H9 (cell line): Measurements from ENCODE around the gene SECTM1. TPM values are rescaled to one million over a fixed set of nuclear protein-coding genes. Genes with fewer than 3 reads are reported as not detected.

Experiments
- DNase-seq: peaks from one replicate; pipeline ENCODE4 v3.0.0-alpha.2; 2017
- H2AFZ ChIP-seq: one replicate; pipeline ENCODE4 v1.6.1; 2013; ENCODE audit warnings: mild to moderate bottlenecking, low read length, control low read depth, moderate library complexity
- H2AK5ac ChIP-seq: 2 replicates; pipeline ENCODE4 v1.6.1; 2013; ENCODE audit warnings: low read length, control low read depth, mixed read lengths; ENCODE audit not compliant: insufficient read length
- H2BK120ac ChIP-seq: one replicate; pipeline ENCODE4 v1.6.1; 2013; ENCODE audit warnings: low read depth, mild to moderate bottlenecking, low read length, control low read depth, inconsistent platforms; ENCODE audit not compliant: poor library complexity, severe bottlenecking
- H2BK12ac ChIP-seq: 2 replicates; pipeline ENCODE4 v1.6.1; 2013; ENCODE audit warnings: low read length, control low read depth, mixed read lengths, low read depth; ENCODE audit not compliant: insufficient read length
- H2BK15ac ChIP-seq: 2 replicates; pipeline ENCODE4 v1.6.1; 2013; ENCODE audit warnings: low read depth, low read length, control low read depth
- H2BK20ac ChIP-seq: one replicate; pipeline ENCODE4 v1.6.1; 2013; ENCODE audit warnings: low read depth, mild to moderate bottlenecking, low read length, control low read depth, inconsistent platforms; ENCODE audit not compliant: poor library complexity, severe bottlenecking
- H2BK5ac ChIP-seq: 2 replicates; pipeline ENCODE4 v1.6.1; 2013; ENCODE audit warnings: low read length, control low read depth, mixed read lengths; ENCODE audit not compliant: insufficient read length
- H3K14ac ChIP-seq: 2 replicates; pipeline ENCODE4 v1.6.1; 2013; ENCODE audit warnings: low read length, control low read depth; ENCODE audit not compliant: insufficient read depth
- H3K18ac ChIP-seq: 2 replicates; pipeline ENCODE4 v1.6.1; 2013; ENCODE audit warnings: low read depth, mild to moderate bottlenecking, mixed read lengths, low read length, control low read depth; ENCODE audit not compliant: insufficient read length
- H3K23ac ChIP-seq: 2 replicates; pipeline ENCODE4 v1.6.1; 2013; ENCODE audit warnings: low read length, control low read depth, mixed read lengths, low read depth; ENCODE audit not compliant: insufficient read length
- H3K23me2 ChIP-seq: 2 replicates; pipeline ENCODE4 v1.6.1; 2013; ENCODE audit warnings: low read depth, mild to moderate bottlenecking, mixed read lengths, low read length, control low read depth; ENCODE audit not compliant: insufficient read length, poor library complexity, severe bottlenecking
- H3K27ac ChIP-seq: 2 replicates; pipeline ENCODE4 v1.5.1; 2013; ENCODE audit warnings: low read length, control low read depth, mixed read lengths, low read depth; ENCODE audit not compliant: insufficient read length
- H3K27me3 ChIP-seq: 2 replicates; pipeline ENCODE4 v1.6.1; 2013; ENCODE audit warnings: low read length, control low read depth, inconsistent platforms; ENCODE audit not compliant: insufficient read depth
- H3K4ac ChIP-seq: 2 replicates; pipeline ENCODE4 v1.6.1; 2013; ENCODE audit warnings: low read depth, mild to moderate bottlenecking, control low read depth, inconsistent platforms, low read length, moderate library complexity
- H3K4me1 ChIP-seq: 2 replicates; pipeline ENCODE4 v1.6.1; 2013; ENCODE audit warnings: low read length, control low read depth, inconsistent platforms; ENCODE audit not compliant: insufficient read depth
- H3K4me2 ChIP-seq: 2 replicates; pipeline ENCODE4 v1.6.1; 2013; ENCODE audit warnings: low read length, control low read depth, mixed read lengths; ENCODE audit not compliant: insufficient read length, insufficient read depth
- H3K56ac ChIP-seq: 2 replicates; pipeline ENCODE4 v1.6.1; 2013; ENCODE audit warnings: low read depth, mild to moderate bottlenecking, mixed read lengths, low read length, control low read depth; ENCODE audit not compliant: insufficient read length
- H3K79me1 ChIP-seq: 2 replicates; pipeline ENCODE4 v1.6.1; 2013; ENCODE audit warnings: low read depth, mild to moderate bottlenecking, moderate library complexity, low read length, control low read depth, inconsistent platforms; ENCODE audit not compliant: insufficient read depth, poor library complexity, severe bottlenecking
- H3K79me2 ChIP-seq: 2 replicates; pipeline ENCODE4 v1.6.1; 2013; ENCODE audit warnings: low read length, control low read depth, inconsistent platforms; ENCODE audit not compliant: insufficient read depth
- H3K9ac ChIP-seq: 2 replicates; pipeline ENCODE4 v1.6.1; 2013; ENCODE audit warnings: low read length, control low read depth, mixed read lengths; ENCODE audit not compliant: insufficient read length; ENCODE audit errors: extremely low read depth
- H3K9me3 ChIP-seq: one replicate; pipeline ENCODE4 v1.6.1; 2013; ENCODE audit warnings: low read depth, low read length, inconsistent platforms; ENCODE audit not compliant: control insufficient read depth
- H3T11ph ChIP-seq: one replicate; pipeline ENCODE4 v1.6.1; 2013; ENCODE audit warnings: mild to moderate bottlenecking, low read length, control low read depth, inconsistent platforms
- H4K20me1 ChIP-seq: one replicate; pipeline ENCODE4 v1.6.1; 2013; ENCODE audit not compliant: control insufficient read depth, insufficient read length, insufficient read depth
- H4K5ac ChIP-seq: 2 replicates; pipeline ENCODE4 v1.6.1; 2013; ENCODE audit warnings: low read depth, mild to moderate bottlenecking, mixed read lengths, low read length, control low read depth; ENCODE audit not compliant: insufficient read length
- H4K8ac ChIP-seq: replicated peaks from 2 replicates; pipeline ENCODE4 v1.6.1; 2013; ENCODE audit warnings: low read length, control low read depth, mixed read lengths, low read depth; ENCODE audit not compliant: insufficient read length
- H4K91ac ChIP-seq: 2 replicates; pipeline ENCODE4 v1.6.1; 2013; ENCODE audit warnings: low read depth, mild to moderate bottlenecking, moderate library complexity, mixed read lengths, low read length, control low read depth; ENCODE audit not compliant: insufficient read length
- H3K27ac Mint-ChIP-seq, 3 experiments: 2 replicates in 2 of 3; 3 replicates in 1 of 3; pipeline ENCODE4 v1.8.0; 2020 to 2021; ENCODE audit warnings: mixed read lengths in 3 of 3, mild to moderate bottlenecking in 1 of 3, moderate library complexity in 1 of 3
- H3K27me3 Mint-ChIP-seq: 2 replicates; pipeline ENCODE4 v1.8.0; 2021; ENCODE audit warnings: low read depth, mild to moderate bottlenecking, moderate library complexity, mixed read lengths
- H3K36me3 Mint-ChIP-seq, 3 experiments: 2 replicates in 2 of 3; 3 replicates in 1 of 3; pipeline ENCODE4 v1.8.0; 2020 to 2021; ENCODE audit warnings: low read depth in 3 of 3, mixed read lengths in 3 of 3; ENCODE audit not compliant: insufficient read depth in 1 of 3
- H3K4me1 Mint-ChIP-seq, 2 experiments: 2 replicates each; pipeline ENCODE4 v1.8.0; 2020; ENCODE audit warnings: mixed read lengths in 2 of 2
- H3K4me3 Mint-ChIP-seq, 2 experiments: 2 replicates in 1 of 2; 3 replicates in 1 of 2; pipeline ENCODE4 v1.8.0; 2020 to 2021; ENCODE audit warnings: mild to moderate bottlenecking in 2 of 2, mixed read lengths in 2 of 2, moderate library complexity in 1 of 2
- H3K9me3 Mint-ChIP-seq, 2 experiments: 2 replicates in 1 of 2; 3 replicates in 1 of 2; pipeline ENCODE4 v1.8.0; 2020; ENCODE audit warnings: mild to moderate bottlenecking in 2 of 2, mixed read lengths in 2 of 2, moderate library complexity in 1 of 2
- CTCF ChIP-seq: fragments of 200-600 bp; sonication (generic); conservative IDR thresholded peaks from 3 replicates; pipeline ENCODE4 v1.8.0; 2021; ENCODE audit warnings: antibody characterized with exemption, mild to moderate bottlenecking
- WGBS: extraction: QIAGEN DNeasy Blood & Tissue Kit; methylation state at CpG from one replicate; pipeline ENCODE4 v1.1.7; 2013; ENCODE audit warnings: missing lambda C conversion rate, low lambda C conversion rate, mixed read lengths; ENCODE audit not compliant: insufficient read length; ENCODE audit errors: extremely low coverage; 5-methylcytosine and 5-hydroxymethylcytosine counted together
- total RNA-seq: library from RNA; stranded (reverse); gene quantifications from 2 replicates; pipeline ENCODE4 v1.2.1, GENCODE V29; 2021

Gene SECTM1
- total RNA-seq, 1 experiment from 2014 or later, result 0.28 TPM

DNA sequence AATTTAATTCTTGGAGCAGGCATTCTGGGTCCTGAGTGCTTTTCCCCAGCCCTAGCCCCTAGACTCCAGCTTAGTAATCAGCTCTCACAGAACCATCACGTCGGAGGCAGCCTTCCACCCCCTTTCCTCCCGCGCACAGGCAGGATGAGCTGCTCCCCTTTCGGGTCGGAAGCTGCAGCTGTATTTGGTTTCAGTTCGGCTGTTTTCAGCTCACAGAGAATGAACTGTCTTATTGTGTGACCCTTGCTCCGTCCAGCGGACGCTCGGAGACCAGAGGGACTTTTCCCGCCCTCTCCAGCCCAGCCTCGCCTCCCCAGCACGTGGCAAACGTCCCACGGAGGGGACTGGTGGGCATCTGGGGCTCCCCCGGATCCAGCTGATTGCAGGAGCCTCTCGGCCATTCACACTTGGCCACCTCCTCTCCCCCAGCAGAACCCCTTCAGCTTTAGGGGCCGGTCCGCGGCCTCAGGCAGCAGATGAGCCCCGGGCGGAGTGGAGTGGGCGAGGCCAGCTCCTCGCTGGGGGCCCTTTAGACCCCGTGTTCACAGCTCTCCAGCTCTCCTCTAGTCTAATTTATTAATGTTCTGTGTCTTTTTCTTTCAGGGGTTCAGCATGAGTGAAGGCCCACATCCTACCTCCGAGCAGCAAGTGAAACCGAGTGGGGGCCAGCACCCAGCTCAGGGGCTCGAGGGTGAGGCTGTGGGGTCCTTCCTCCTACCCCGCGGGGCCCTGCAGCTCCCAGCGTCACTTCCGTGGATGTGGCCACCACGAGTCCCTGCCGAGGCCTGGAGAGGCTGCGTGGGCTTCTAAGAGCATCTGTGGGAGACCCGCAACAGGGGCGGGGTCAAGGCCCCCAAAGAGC lies 37.1 kb upstream of the SECTM1 start:
- H3K56ac ChIP-seq, result no peak overlapping the region
- H2AK5ac ChIP-seq, result no peak overlapping the region
- Mint-ChIP-seq H3K4me3 (peak overlapping the region; percentile 31 to 59; a peak in 3 of 5 replicates), H3K27ac (no peak overlapping the region), H3K36me3 (peaks cover 0 to 4% (median 3%) of the 10 kb centered on the region in 3 experiments; a peak in 2 of 7 replicates), H3K4me1 (peaks cover 7 to 16% of the 10 kb centered on the region in 2 experiments), H3K9me3 (peaks cover 5 to 8% of the 10 kb centered on the region in 2 experiments; a peak in 4 of 5 replicates), H3K27me3 (peaks cover 50% of the 10 kb centered on the region)
- H3K9ac ChIP-seq, result no peak overlapping the region
- H2AFZ ChIP-seq, result no peak overlapping the region
- H2BK12ac ChIP-seq, result no peak overlapping the region
- TF ChIP-seq CTCF, result no peak
- no peak overlapping the region for H3T11ph ChIP-seq
- H3K4me1 ChIP-seq, result no peaks in the 10 kb centered on the region; the same call in 1 of the 2 replicates
- no peak overlapping the region for H4K8ac ChIP-seq
- H2BK5ac ChIP-seq, result no peak overlapping the region
- H2BK15ac ChIP-seq, result no peak overlapping the region
- H3K14ac ChIP-seq, result no peak overlapping the region
- H3K27ac ChIP-seq, result no peak overlapping the region
- whole genome bisulfite sequencing, result no CpG with 5 or more reads among the region's 38 CpGs
- no peak overlapping the region for H4K5ac ChIP-seq
- H3K9me3 ChIP-seq, result no peaks in the 10 kb centered on the region
- H3K4ac ChIP-seq, result no peak overlapping the region
- H3K23me2 ChIP-seq, result peaks cover 7% of the 10 kb centered on the region
- peaks cover 14% of the 10 kb centered on the region for H3K27me3 ChIP-seq
- H3K23ac ChIP-seq, result no peak overlapping the region
- no peaks in the 10 kb centered on the region for H3K79me1 ChIP-seq
- H4K20me1 ChIP-seq, result no peaks in the 10 kb centered on the region
- no peak overlapping the region for H2BK20ac ChIP-seq
- no peak for DNase-seq
- H3K79me2 ChIP-seq, result no peaks in the 10 kb centered on the region
- H2BK120ac ChIP-seq, result no peak overlapping the region
- H3K18ac ChIP-seq, result no peak overlapping the region
- no peak overlapping the region for H4K91ac ChIP-seq
- H3K4me2 ChIP-seq, result no peak overlapping the region
